IMR-90 (cell line): ENCODE data around the gene PPM1A. TPM values are rescaled to one million over a fixed set of nuclear protein-coding genes. Genes with fewer than 3 reads are reported as not detected.

Experiments
- ATAC-seq: fragments of 200-7000 bp; cut with Tn5 transposase; 2 replicates; pipeline ENCODE4 v1.9.1; 2020; ENCODE audit warnings: low read depth, mild to moderate bottlenecking, moderate library complexity
- BruUV-seq: library from RNA; stranded (reverse); fragments of 400-500 nt; replicated peaks from 2 replicates; lab custom pipeline; 2021; lab: Mats Ljungman, UMichigan
- CTCF ChIA-PET: fragments of 300-600 bp; formaldehyde crosslinking; extraction: SDS; loops from one replicate; lab custom pipeline; 2021; ENCODE audit warnings: antibody characterized with exemption; lab: Yijun Ruan, JAX
- POLR2A ChIA-PET: fragments of 300-600 bp; sonication (Branson Sonifier 250); formaldehyde crosslinking; loops from one replicate; lab custom pipeline; 2022; ENCODE audit warnings: antibody characterized with exemption; ENCODE audit not compliant: unreplicated experiment; lab: Charles Lee
- DNase-seq: peaks from one replicate; pipeline ENCODE4 v3.0.0; 2013
- H2AFZ ChIP-seq: replicated peaks from 2 replicates; pipeline ENCODE3; 2013; ENCODE audit warnings: low read length, mild to moderate bottlenecking; ENCODE audit not compliant: poor library complexity
- H2AK5ac ChIP-seq: 2 replicates; pipeline ENCODE4 v1.6.1; 2013; ENCODE audit warnings: low read depth, low read length, inconsistent platforms
- H2AK9ac ChIP-seq: replicated peaks from 2 replicates; pipeline ENCODE3; 2013; ENCODE audit warnings: mild to moderate bottlenecking, low read depth, low read length, moderate library complexity; ENCODE audit not compliant: poor library complexity
- H2BK120ac ChIP-seq: 2 replicates; pipeline ENCODE4 v1.6.1; 2013; ENCODE audit warnings: low read depth, low read length, inconsistent platforms
- H2BK15ac ChIP-seq: 3 replicates; pipeline ENCODE4 v1.6.1; 2013; ENCODE audit warnings: low read depth, low read length, inconsistent platforms
- H2BK20ac ChIP-seq: 2 replicates; pipeline ENCODE4 v1.6.1; 2013; ENCODE audit warnings: low read depth, mild to moderate bottlenecking, inconsistent platforms, low read length, moderate library complexity
- H2BK5ac ChIP-seq: 2 replicates; pipeline ENCODE4 v1.6.1; 2013; ENCODE audit warnings: mild to moderate bottlenecking, low read depth, low read length, inconsistent platforms; ENCODE audit not compliant: poor library complexity, severe bottlenecking
- H3K14ac ChIP-seq: replicated peaks from 2 replicates; pipeline ENCODE4 v1.6.1; 2013; ENCODE audit warnings: low read depth, low read length, inconsistent platforms
- H3K18ac ChIP-seq: 2 replicates; pipeline ENCODE4 v1.6.1; 2013; ENCODE audit warnings: low read depth, low read length, control low read depth
- H3K23ac ChIP-seq: 2 replicates; pipeline ENCODE4 v1.6.1; 2013; ENCODE audit warnings: low read depth, low read length, inconsistent platforms
- H3K27ac ChIP-seq: 2 replicates; pipeline ENCODE4 v1.5.1; 2013; ENCODE audit warnings: mild to moderate bottlenecking, control low read depth, low read length; ENCODE audit not compliant: insufficient read depth
- H3K27me3 ChIP-seq: 2 replicates; pipeline ENCODE4 v1.6.1; 2013; ENCODE audit warnings: low read length; ENCODE audit not compliant: control insufficient read depth, insufficient read depth
- H3K36me3 ChIP-seq: 2 replicates; pipeline ENCODE4 v1.6.1; 2013; ENCODE audit warnings: low read length, mixed read lengths; ENCODE audit not compliant: control insufficient read depth, insufficient read depth
- H3K4ac ChIP-seq: 2 replicates; pipeline ENCODE4 v1.6.1; 2013; ENCODE audit warnings: low read depth, low read length, inconsistent platforms
- H3K4me1 ChIP-seq: 2 replicates; pipeline ENCODE4 v1.6.1; 2013; ENCODE audit warnings: low read length, mixed read lengths; ENCODE audit not compliant: control insufficient read depth, insufficient read depth
- H3K4me2 ChIP-seq: 2 replicates; pipeline ENCODE4 v1.6.1; 2013; ENCODE audit warnings: low read depth, mild to moderate bottlenecking, control low read depth, low read length, moderate library complexity
- H3K4me3 ChIP-seq: 2 replicates; pipeline ENCODE4 v1.5.1; 2013; ENCODE audit warnings: low read depth, mild to moderate bottlenecking, control low read depth, low read length, moderate library complexity; ENCODE audit not compliant: insufficient read depth
- H3K56ac ChIP-seq: 2 replicates; pipeline ENCODE4 v1.6.1; 2013; ENCODE audit warnings: low read length, inconsistent platforms; ENCODE audit not compliant: insufficient read depth; ENCODE audit errors: extremely low read depth
- H3K79me1 ChIP-seq, 2 experiments: 2 replicates each; pipeline ENCODE4 v1.6.1; 2013; ENCODE audit warnings: low read length in 2 of 2, inconsistent platforms in 1 of 2, low read depth in 1 of 2
- H3K9ac ChIP-seq: 2 replicates; pipeline ENCODE4 v1.6.1; 2013; ENCODE audit warnings: low read depth, low read length, control low read depth
- H3K9me1 ChIP-seq: 2 replicates; pipeline ENCODE4 v1.6.1; 2013; ENCODE audit warnings: low read length, inconsistent platforms; ENCODE audit not compliant: insufficient read depth
- H3K9me3 ChIP-seq: 2 replicates; pipeline ENCODE4 v1.6.1; 2013; ENCODE audit warnings: low read length; ENCODE audit not compliant: control insufficient read depth, insufficient read depth
- H4K20me1 ChIP-seq: 2 replicates; pipeline ENCODE4 v1.6.1; 2013; ENCODE audit warnings: low read length, inconsistent platforms; ENCODE audit not compliant: insufficient read depth
- H4K5ac ChIP-seq: 2 replicates; pipeline ENCODE4 v1.6.1; 2013; ENCODE audit warnings: mild to moderate bottlenecking, low read depth, low read length, control low read depth
- H4K8ac ChIP-seq, 2 experiments: 2 replicates each; pipeline ENCODE4 v1.6.1; 2013; ENCODE audit warnings: low read depth in 2 of 2, low read length in 2 of 2, control low read depth in 1 of 2, inconsistent platforms in 1 of 2
- H4K91ac ChIP-seq: 2 replicates; pipeline ENCODE4 v1.6.1; 2013; ENCODE audit warnings: low read depth, low read length, inconsistent platforms; ENCODE audit not compliant: insufficient read depth
- CTCF ChIP-seq: conservative IDR thresholded peaks from 2 replicates; pipeline ENCODE4 v1.5.1; 2012; ENCODE audit warnings: mild to moderate bottlenecking, low read depth, low read length, improper control_type of control experiment
- MAZ ChIP-seq: IDR thresholded peaks from 2 replicates; pipeline ENCODE4 v1.6.1; 2012; ENCODE audit warnings: low read depth, mild to moderate bottlenecking, low read length, improper control_type of control experiment, moderate library complexity, borderline replicate concordance
- WGBS, 2 experiments: methylation state at CpG; one replicate each; pipeline versions ENCODE4 v1.1.5 to v1.1.7; 2013; ENCODE audit warnings: missing lambda C conversion rate in 2 of 2; ENCODE audit not compliant: insufficient read length in 1 of 2; ENCODE audit errors: extremely low coverage in 2 of 2; 5-methylcytosine and 5-hydroxymethylcytosine counted together
- dilution Hi-C: fragments of 300-500 bp; cut with HindIII; formaldehyde crosslinking; loops from one replicate; pipeline ENCODE4 v1.14.3; 2018; ENCODE audit warnings: low sequenced_read_pairs; ENCODE audit not compliant: unreplicated experiment
- in situ Hi-C: fragments of 300-500 bp; cut with MboI; formaldehyde crosslinking; loops from 3 replicates; pipeline ENCODE4 v1.14.3; 2019; ENCODE audit warnings: low sequenced_read_pairs, inconsistent platforms, mixed read lengths
- intact Hi-C: fragments of 100-400 bp; cut with micrococcal nuclease; formaldehyde crosslinking; loops from 2 replicates; pipeline ENCODE4 v1.10.0; 2022
- polyA plus RNA-seq, 3 experiments: library from polyadenylated mRNA; depleted of rRNA; stranded (reverse); fragments of >200 nt; gene quantifications; 2 replicates each; pipeline ENCODE4 v1.2.3, GENCODE V29; 2012; ENCODE audit warnings: low replicate concordance in 1 of 3
- total RNA-seq: library from RNA; depleted of rRNA; stranded (reverse); fragments of >200 nt; gene quantifications from 2 replicates; pipeline ENCODE4 v1.2.3, GENCODE V29; 2012

The PPM1A gene
- total and polyA plus RNA-seq, 2 of the 4 experiments (the other 2 are of a cell fraction) = 14.3 to 15.1 TPM

- no peaks in the 10 kb centered on the region; the same call in 1 of the 2 replicates for H3K4me1 ChIP-seq
- H3K4ac ChIP-seq = no peak overlapping the region
- no peak overlapping the region for H2AK5ac ChIP-seq
- ChIA-PET CTCF (interaction anchor here (1.2 kb wide), 1 partner anchor 26 kb away, joined by 3 read pairs; no protein-coding TSS in a partner anchor), POLR2A (no interaction called here)
- H4K91ac ChIP-seq = no peak overlapping the region
- dilution Hi-C loops (no loop called here), intact Hi-C loops (no loop called here), in situ Hi-C loops (loop anchor here (25.0 kb wide), 1 partner anchor 710 kb away; no protein-coding TSS in a partner anchor)
- H3K4me2 ChIP-seq = peak overlapping the region; percentile 63; the same call in 1 of the 2 replicates
- no peaks in the 10 kb centered on the region for H3K79me1 ChIP-seq
- H3K9me3 ChIP-seq = 0 out of 2 replicates have a peak, but pooled peaks cover 2% of the 10 kb centered on the region
- no peak overlapping the region for H2BK120ac ChIP-seq
- no peak overlapping the region for H2BK20ac ChIP-seq
- H4K8ac ChIP-seq = no peak overlapping the region
- BruUV-seq = no TSS peak
- no peak overlapping the region for H3K56ac ChIP-seq
- no peaks in the 10 kb centered on the region for H3K36me3 ChIP-seq
- H2BK5ac ChIP-seq = no peak overlapping the region
- H2AK9ac ChIP-seq = no peak overlapping the region
- H2AFZ ChIP-seq = peak overlapping the region; percentile 74
- no peak overlapping the region for H4K5ac ChIP-seq
- no peak overlapping the region for H3K18ac ChIP-seq
- TF ChIP-seq CTCF (0 out of 2 replicates have a peak, but pooled peaks have one; percentile 6), MAZ (no peak)
- no peak overlapping the region for H3K27ac ChIP-seq
- peak; percentile 20 for DNase-seq
- ATAC-seq = peak; percentile 58
- H3K23ac ChIP-seq = no peak overlapping the region
- no peak overlapping the region for H3K9ac ChIP-seq
- H3K4me3 ChIP-seq = 0 out of 2 replicates have a peak overlapping the region, but pooled peaks have one; percentile 1
- no peak overlapping the region for H3K14ac ChIP-seq
- peaks cover 34% of the 10 kb centered on the region for H3K27me3 ChIP-seq
- no peaks in the 10 kb centered on the region for H4K20me1 ChIP-seq
- no peaks in the 10 kb centered on the region for H3K9me1 ChIP-seq
- H2BK15ac ChIP-seq = no peak overlapping the region
- 10% methylated on average over 2 of the region's 58 CpGs; no CpG with 5 or more reads in 1 of the 2 experiments for WGBS, 2 experiments
Observed at GRCh38 chr14:60327447-60328331, 78.7 kb downstream of the PPM1A start.
